Upper lobe of left lung (tissue), 4 donors: Measurements from ENCODE around the gene FOXO3.
A peak's percentile ranks its signal among the peaks of the same experiment; 100 is the strongest.

ENCODE experiments used
- POLR2A ChIP-seq, 4 donors: fragments of 450-650 bp; IDR thresholded peaks; one replicate each; pipeline ENCODE4 v1.5.1; 2016 to 2017; ENCODE audit warnings: antibody characterized with exemption in 4 of 4, mild to moderate bottlenecking in 2 of 4
- POLR2AphosphoS5 ChIP-seq, 2 donors: sonication (generic); formaldehyde crosslinking; IDR thresholded peaks; one replicate each; pipeline ENCODE4 v1.5.1; 2017; ENCODE audit warnings: antibody characterized with exemption in 2 of 2
- TF ChIP-seq, protein P1 (sequence below), 6 experiments: fragments of 450-650 bp in 4 of 6; fragments of 200-600 bp in 2 of 6; sonication (generic) in 2 of 6; IDR thresholded peaks; one replicate each; pipeline ENCODE4 v1.5.1; 2016 to 2019; ENCODE audit warnings: antibody characterized with exemption in 6 of 6

GRCh38 chr6:108592371-108593337 lies 31.9 kb downstream of the FOXO3 start:
- TF ChIP-seq, protein P1, sequence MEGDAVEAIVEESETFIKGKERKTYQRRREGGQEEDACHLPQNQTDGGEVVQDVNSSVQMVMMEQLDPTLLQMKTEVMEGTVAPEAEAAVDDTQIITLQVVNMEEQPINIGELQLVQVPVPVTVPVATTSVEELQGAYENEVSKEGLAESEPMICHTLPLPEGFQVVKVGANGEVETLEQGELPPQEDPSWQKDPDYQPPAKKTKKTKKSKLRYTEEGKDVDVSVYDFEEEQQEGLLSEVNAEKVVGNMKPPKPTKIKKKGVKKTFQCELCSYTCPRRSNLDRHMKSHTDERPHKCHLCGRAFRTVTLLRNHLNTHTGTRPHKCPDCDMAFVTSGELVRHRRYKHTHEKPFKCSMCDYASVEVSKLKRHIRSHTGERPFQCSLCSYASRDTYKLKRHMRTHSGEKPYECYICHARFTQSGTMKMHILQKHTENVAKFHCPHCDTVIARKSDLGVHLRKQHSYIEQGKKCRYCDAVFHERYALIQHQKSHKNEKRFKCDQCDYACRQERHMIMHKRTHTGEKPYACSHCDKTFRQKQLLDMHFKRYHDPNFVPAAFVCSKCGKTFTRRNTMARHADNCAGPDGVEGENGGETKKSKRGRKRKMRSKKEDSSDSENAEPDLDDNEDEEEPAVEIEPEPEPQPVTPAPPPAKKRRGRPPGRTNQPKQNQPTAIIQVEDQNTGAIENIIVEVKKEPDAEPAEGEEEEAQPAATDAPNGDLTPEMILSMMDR (IDR thresholded peaks at IDR 0.05) = no peak
- TF ChIP-seq POLR2AphosphoS5 (IDR thresholded peaks at IDR 0.05) = peak in 1 of 2 donors; percentile 43
- no peak for TF ChIP-seq POLR2A (IDR thresholded peaks at IDR 0.05)
